ENCODE measurements around the gene ANLN. TPM values are rescaled to one million over a fixed set of nuclear protein-coding genes. Genes with fewer than 3 reads are reported as not detected.

The ANLN gene
- total RNA-seq, 1 donor from 2014 or later = 15.4 TPM

DNA sequence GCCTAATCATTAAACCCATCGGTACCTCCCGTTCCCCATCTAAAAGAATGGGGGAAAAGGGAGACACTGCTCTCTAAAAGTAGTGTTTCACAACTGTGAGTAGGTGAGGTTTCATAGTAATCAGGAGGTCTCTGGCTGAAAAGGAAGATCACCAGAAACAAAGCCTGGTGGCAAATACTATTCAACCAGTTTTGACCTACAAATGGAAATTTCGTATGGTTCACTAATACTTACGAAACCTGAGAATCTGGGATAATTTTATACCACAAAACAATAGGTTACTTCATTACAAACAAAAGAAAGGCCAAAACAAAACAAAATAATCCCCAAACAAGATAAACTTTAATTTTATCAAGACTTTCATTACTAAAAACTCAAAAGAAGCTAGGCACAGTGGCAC lies 28.4 kb upstream of the ANLN start:
- DNase-seq (ENCODE audit: low read depth) = no peak
- TF ChIP-seq, protein P1, sequence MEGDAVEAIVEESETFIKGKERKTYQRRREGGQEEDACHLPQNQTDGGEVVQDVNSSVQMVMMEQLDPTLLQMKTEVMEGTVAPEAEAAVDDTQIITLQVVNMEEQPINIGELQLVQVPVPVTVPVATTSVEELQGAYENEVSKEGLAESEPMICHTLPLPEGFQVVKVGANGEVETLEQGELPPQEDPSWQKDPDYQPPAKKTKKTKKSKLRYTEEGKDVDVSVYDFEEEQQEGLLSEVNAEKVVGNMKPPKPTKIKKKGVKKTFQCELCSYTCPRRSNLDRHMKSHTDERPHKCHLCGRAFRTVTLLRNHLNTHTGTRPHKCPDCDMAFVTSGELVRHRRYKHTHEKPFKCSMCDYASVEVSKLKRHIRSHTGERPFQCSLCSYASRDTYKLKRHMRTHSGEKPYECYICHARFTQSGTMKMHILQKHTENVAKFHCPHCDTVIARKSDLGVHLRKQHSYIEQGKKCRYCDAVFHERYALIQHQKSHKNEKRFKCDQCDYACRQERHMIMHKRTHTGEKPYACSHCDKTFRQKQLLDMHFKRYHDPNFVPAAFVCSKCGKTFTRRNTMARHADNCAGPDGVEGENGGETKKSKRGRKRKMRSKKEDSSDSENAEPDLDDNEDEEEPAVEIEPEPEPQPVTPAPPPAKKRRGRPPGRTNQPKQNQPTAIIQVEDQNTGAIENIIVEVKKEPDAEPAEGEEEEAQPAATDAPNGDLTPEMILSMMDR (IDR thresholded peaks at IDR 0.05; ENCODE audit: insufficient read depth, low read length, poor library complexity, severe bottlenecking) = no peak
- no peaks in the 10 kb centered on the region for H3K27me3 ChIP-seq (ENCODE audit: control insufficient read depth, insufficient read depth, low read length)
- H3K36me3 ChIP-seq (ENCODE audit: control insufficient read depth, insufficient read depth, low read length) = no peaks in the 10 kb centered on the region
- no peak overlapping the region for H3K4me3 ChIP-seq (ENCODE audit: low read depth, low read length)

DNA sequence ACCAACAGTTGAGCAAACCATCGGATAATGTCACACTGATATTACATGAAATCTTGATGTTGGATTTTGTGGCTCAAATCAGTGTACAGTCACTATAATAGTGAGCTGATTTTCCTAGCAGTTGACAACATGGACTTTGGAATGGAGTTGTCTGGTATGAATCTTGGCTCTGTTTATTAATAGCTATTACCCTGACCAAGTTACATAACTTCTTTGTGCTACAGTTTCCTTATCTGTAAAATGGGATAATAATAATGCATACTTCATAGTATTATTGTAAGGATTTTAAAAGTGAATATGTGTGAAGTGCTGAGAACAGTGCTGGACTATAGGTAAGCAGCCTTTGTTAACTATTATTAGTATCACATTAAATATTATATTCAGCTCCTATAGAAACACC lies 26.1 kb upstream of the ANLN start:
- no peak for DNase-seq (ENCODE audit: low read depth)
- Histone ChIP-seq H3K4me3 (ENCODE audit: low read depth, low read length) (no peak overlapping the region), H3K27me3 (ENCODE audit: control insufficient read depth, insufficient read depth, low read length) (no peaks in the 10 kb centered on the region), H3K36me3 (ENCODE audit: control insufficient read depth, insufficient read depth, low read length) (no peaks in the 10 kb centered on the region)
- TF ChIP-seq, protein P1 (IDR thresholded peaks at IDR 0.05; ENCODE audit: insufficient read depth, low read length, poor library complexity, severe bottlenecking) = no peak

DNA sequence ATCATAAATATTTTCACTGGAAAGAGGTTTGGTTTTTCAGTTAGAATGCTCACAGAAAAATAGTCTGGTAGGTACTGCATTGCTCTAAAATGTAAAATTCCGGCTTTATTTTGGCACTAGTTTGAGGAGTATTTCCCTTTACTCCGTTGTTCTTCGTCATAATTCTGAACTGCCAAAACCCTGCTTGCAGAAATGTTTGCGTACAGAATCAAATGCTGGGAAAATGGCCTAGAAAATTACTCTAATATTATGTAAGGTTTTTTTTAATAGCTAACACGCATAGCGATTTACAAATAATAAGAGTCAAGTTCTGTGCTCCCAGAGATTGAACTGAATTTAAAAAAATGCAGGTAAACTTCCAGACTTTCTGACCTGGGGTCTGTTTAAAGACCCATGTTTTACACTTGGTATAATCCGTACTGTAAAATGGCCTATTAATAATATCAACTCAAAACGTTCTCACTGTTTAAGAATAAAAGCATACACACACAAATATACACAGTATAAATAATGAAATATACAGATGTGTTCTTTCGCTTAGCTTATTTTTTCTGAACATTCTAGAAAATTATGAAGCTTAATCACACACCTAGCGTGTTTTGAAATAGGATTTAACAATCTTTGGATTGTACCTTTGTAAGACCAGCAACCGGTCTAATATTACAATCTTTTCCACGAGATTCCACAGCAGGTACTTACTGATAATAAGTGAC lies 23.5 kb upstream of the ANLN start:
- no peaks in the 10 kb centered on the region for H3K36me3 ChIP-seq (ENCODE audit: control insufficient read depth, insufficient read depth, low read length)
- TF ChIP-seq, protein P1 (IDR thresholded peaks at IDR 0.05; ENCODE audit: insufficient read depth, low read length, poor library complexity, severe bottlenecking) = no peak
- peak overlapping the region; percentile 78 for H3K4me3 ChIP-seq (ENCODE audit: low read depth, low read length)
- no peak for DNase-seq (ENCODE audit: low read depth)
- no peaks in the 10 kb centered on the region for H3K27me3 ChIP-seq (ENCODE audit: control insufficient read depth, insufficient read depth, low read length)

DNA sequence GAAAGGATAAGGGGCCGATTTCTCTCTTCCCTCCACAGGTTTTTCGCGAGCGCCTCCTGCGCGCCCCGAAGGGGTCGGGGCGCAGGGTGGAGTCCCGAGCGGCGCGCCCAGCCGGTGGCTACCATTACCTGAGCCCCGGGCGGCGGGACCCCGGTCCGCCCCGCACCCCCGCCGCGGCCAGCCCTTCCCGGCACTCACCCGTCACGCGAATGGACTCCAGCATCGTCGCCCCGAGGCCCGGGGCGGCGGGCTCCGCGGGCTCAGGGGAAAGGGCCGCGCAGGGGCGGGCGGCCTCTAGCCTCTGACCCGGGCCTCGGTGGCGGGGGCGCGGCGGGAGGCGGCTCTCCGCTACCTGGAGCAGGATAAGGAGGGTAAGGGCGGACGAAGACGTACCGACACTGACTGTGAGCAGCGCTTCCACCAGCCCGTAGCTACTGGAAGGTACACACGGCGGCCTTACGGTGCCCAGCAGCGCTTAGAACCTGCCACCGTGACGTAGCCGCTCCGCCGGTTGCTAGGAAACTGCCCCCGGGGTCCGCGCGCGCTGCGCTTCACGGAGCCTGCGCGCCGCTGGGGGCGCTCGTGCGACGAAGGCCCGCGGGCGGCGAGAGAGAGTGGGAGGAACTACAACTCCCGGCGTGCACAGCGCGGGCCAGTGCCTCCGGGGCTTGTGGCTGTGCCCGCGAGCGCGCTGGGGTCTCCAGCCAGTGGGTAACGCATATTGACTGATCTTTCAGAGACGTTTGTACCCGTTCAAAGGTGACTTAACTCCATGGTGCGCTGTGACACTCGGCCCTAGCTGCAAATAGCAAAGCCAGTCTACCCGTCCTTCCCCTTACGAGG lies 22.7 kb upstream of the ANLN start:
- Histone ChIP-seq H3K27me3 (ENCODE audit: control insufficient read depth, insufficient read depth, low read length) (no peaks in the 10 kb centered on the region), H3K36me3 (ENCODE audit: control insufficient read depth, insufficient read depth, low read length) (no peaks in the 10 kb centered on the region), H3K4me3 (ENCODE audit: low read depth, low read length) (peak overlapping the region; percentile 78)
- TF ChIP-seq, protein P1 (IDR thresholded peaks at IDR 0.05; ENCODE audit: insufficient read depth, low read length, poor library complexity, severe bottlenecking) = peak; percentile 39
- DNase-seq (ENCODE audit: low read depth) = peak; percentile 50

DNA sequence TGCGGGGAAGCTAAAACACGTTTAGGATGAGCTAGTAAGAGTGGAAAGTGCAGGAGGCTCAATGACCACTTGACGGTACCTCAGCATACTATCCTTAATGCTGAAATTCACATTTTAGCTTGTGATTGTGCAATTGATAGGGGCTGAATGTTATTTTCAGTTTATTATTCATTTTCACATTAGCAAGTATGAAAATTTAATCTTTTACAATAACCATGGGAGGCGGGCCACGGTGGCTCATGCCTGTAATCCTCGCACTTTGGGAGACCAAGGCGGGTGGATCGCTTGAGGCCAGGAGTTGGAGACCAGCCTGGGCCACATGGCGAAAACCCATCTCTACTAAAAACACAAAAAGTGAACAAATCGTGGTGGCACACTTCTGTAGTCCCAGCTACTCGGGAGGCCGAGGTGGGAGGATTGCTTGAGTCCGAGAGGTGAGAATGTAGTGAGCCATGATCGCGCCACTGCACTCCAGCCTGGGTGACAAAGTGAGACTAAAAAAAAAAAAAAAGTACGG lies 22.0 kb upstream of the ANLN start:
- DNase-seq (ENCODE audit: low read depth) = no peak
- Histone ChIP-seq H3K27me3 (ENCODE audit: control insufficient read depth, insufficient read depth, low read length) (no peaks in the 10 kb centered on the region), H3K4me3 (ENCODE audit: low read depth, low read length) (peak overlapping the region; percentile 78), H3K36me3 (ENCODE audit: control insufficient read depth, insufficient read depth, low read length) (no peaks in the 10 kb centered on the region)
- TF ChIP-seq, protein P1 (IDR thresholded peaks at IDR 0.05; ENCODE audit: insufficient read depth, low read length, poor library complexity, severe bottlenecking) = no peak
